ENCODE measurements around the gene PCBP3. TPM values are rescaled to one million over a fixed set of nuclear protein-coding genes. Genes with fewer than 3 reads are reported as not detected.

Gene PCBP3
- total RNA-seq, 1 donor: 2.2 TPM

- Histone ChIP-seq H3K27me3 (ENCODE audit: insufficient read depth, low read length) (no peaks in the 10 kb centered on the region), H3K4me3 (ENCODE audit: low read length) (no peak overlapping the region), H3K9me3 (ENCODE audit: low read depth, low read length) (peaks cover 11% of the 10 kb centered on the region), H3K4me1 (ENCODE audit: insufficient read depth, low read length) (no peaks in the 10 kb centered on the region)
Measured at GRCh38 chr21:45756029-45756428, 112.5 kb downstream of the PCBP3 start.

- Histone ChIP-seq H3K27me3 (ENCODE audit: insufficient read depth, low read length) (no peaks in the 10 kb centered on the region), H3K4me1 (ENCODE audit: insufficient read depth, low read length) (no peaks in the 10 kb centered on the region), H3K9me3 (ENCODE audit: low read depth, low read length) (peaks cover 11% of the 10 kb centered on the region), H3K4me3 (ENCODE audit: low read length) (no peak overlapping the region)
Measured at GRCh38 chr21:45756669-45757068, 113.1 kb downstream of the PCBP3 start.

- Histone ChIP-seq H3K27me3 (ENCODE audit: insufficient read depth, low read length) (no peaks in the 10 kb centered on the region), H3K4me1 (ENCODE audit: insufficient read depth, low read length) (no peaks in the 10 kb centered on the region), H3K4me3 (ENCODE audit: low read length) (no peak overlapping the region), H3K9me3 (ENCODE audit: low read depth, low read length) (no peaks in the 10 kb centered on the region)
Measured at GRCh38 chr21:45761704-45762103, 118.2 kb downstream of the PCBP3 start.

GRCh38 chr21:45763074-45763473 lies 119.5 kb downstream of the PCBP3 start:
- Histone ChIP-seq H3K4me3 (ENCODE audit: low read length) (no peak overlapping the region), H3K27me3 (ENCODE audit: insufficient read depth, low read length) (no peaks in the 10 kb centered on the region), H3K4me1 (ENCODE audit: insufficient read depth, low read length) (no peaks in the 10 kb centered on the region), H3K9me3 (ENCODE audit: low read depth, low read length) (no peaks in the 10 kb centered on the region)

GRCh38 chr21:45763506-45763905 lies 120.0 kb downstream of the PCBP3 start:
- Histone ChIP-seq H3K4me1 (ENCODE audit: insufficient read depth, low read length) (no peaks in the 10 kb centered on the region), H3K9me3 (ENCODE audit: low read depth, low read length) (no peaks in the 10 kb centered on the region), H3K4me3 (ENCODE audit: low read length) (no peak overlapping the region), H3K27me3 (ENCODE audit: insufficient read depth, low read length) (no peaks in the 10 kb centered on the region)

GRCh38 chr21:45764792-45765191 lies 121.3 kb downstream of the PCBP3 start:
- Histone ChIP-seq H3K4me3 (ENCODE audit: low read length) (no peak overlapping the region), H3K27me3 (ENCODE audit: insufficient read depth, low read length) (no peaks in the 10 kb centered on the region), H3K9me3 (ENCODE audit: low read depth, low read length) (no peaks in the 10 kb centered on the region), H3K4me1 (ENCODE audit: insufficient read depth, low read length) (no peaks in the 10 kb centered on the region)

- Histone ChIP-seq H3K4me1 (ENCODE audit: insufficient read depth, low read length) (no peaks in the 10 kb centered on the region), H3K9me3 (ENCODE audit: low read depth, low read length) (no peaks in the 10 kb centered on the region), H3K27me3 (ENCODE audit: insufficient read depth, low read length) (no peaks in the 10 kb centered on the region), H3K4me3 (ENCODE audit: low read length) (no peak overlapping the region)
Measured at GRCh38 chr21:45765375-45765774, 121.8 kb downstream of the PCBP3 start.

GRCh38 chr21:45766055-45766454 lies 122.5 kb downstream of the PCBP3 start:
- Histone ChIP-seq H3K9me3 (ENCODE audit: low read depth, low read length) (no peaks in the 10 kb centered on the region), H3K27me3 (ENCODE audit: insufficient read depth, low read length) (no peaks in the 10 kb centered on the region), H3K4me3 (ENCODE audit: low read length) (no peak overlapping the region), H3K4me1 (ENCODE audit: insufficient read depth, low read length) (no peaks in the 10 kb centered on the region)

- Histone ChIP-seq H3K4me1 (ENCODE audit: insufficient read depth, low read length) (no peaks in the 10 kb centered on the region), H3K4me3 (ENCODE audit: low read length) (no peak overlapping the region), H3K27me3 (ENCODE audit: insufficient read depth, low read length) (no peaks in the 10 kb centered on the region), H3K9me3 (ENCODE audit: low read depth, low read length) (no peaks in the 10 kb centered on the region)
Measured at GRCh38 chr21:45766501-45766900, 123.0 kb downstream of the PCBP3 start.

- H3K4me3 ChIP-seq (ENCODE audit: low read length): no peak overlapping the region
- H3K9me3 ChIP-seq (ENCODE audit: low read depth, low read length): no peaks in the 10 kb centered on the region
- no peaks in the 10 kb centered on the region for H3K4me1 ChIP-seq (ENCODE audit: insufficient read depth, low read length)
- no peaks in the 10 kb centered on the region for H3K27me3 ChIP-seq (ENCODE audit: insufficient read depth, low read length)
Measured at GRCh38 chr21:45767071-45768006, 123.8 kb downstream of the PCBP3 start.

- no peaks in the 10 kb centered on the region for H3K4me1 ChIP-seq (ENCODE audit: insufficient read depth, low read length)
- no peaks in the 10 kb centered on the region for H3K27me3 ChIP-seq (ENCODE audit: insufficient read depth, low read length)
- H3K9me3 ChIP-seq (ENCODE audit: low read depth, low read length): no peaks in the 10 kb centered on the region
- no peak overlapping the region for H3K4me3 ChIP-seq (ENCODE audit: low read length)
Measured at GRCh38 chr21:45768011-45768739, 124.7 kb downstream of the PCBP3 start.

GRCh38 chr21:45768740-45769048 lies 125.2 kb downstream of the PCBP3 start:
- H3K4me1 ChIP-seq (ENCODE audit: insufficient read depth, low read length): no peaks in the 10 kb centered on the region
- no peaks in the 10 kb centered on the region for H3K27me3 ChIP-seq (ENCODE audit: insufficient read depth, low read length)
- no peaks in the 10 kb centered on the region for H3K9me3 ChIP-seq (ENCODE audit: low read depth, low read length)
- no peak overlapping the region for H3K4me3 ChIP-seq (ENCODE audit: low read length)

GRCh38 chr21:45769294-45769693 lies 125.8 kb downstream of the PCBP3 start:
- Histone ChIP-seq H3K4me1 (ENCODE audit: insufficient read depth, low read length) (no peaks in the 10 kb centered on the region), H3K4me3 (ENCODE audit: low read length) (no peak overlapping the region), H3K27me3 (ENCODE audit: insufficient read depth, low read length) (no peaks in the 10 kb centered on the region), H3K9me3 (ENCODE audit: low read depth, low read length) (no peaks in the 10 kb centered on the region)

GRCh38 chr21:45769896-45770295 lies 126.4 kb downstream of the PCBP3 start:
- Histone ChIP-seq H3K4me1 (ENCODE audit: insufficient read depth, low read length) (no peaks in the 10 kb centered on the region), H3K4me3 (ENCODE audit: low read length) (no peak overlapping the region), H3K9me3 (ENCODE audit: low read depth, low read length) (no peaks in the 10 kb centered on the region)

GRCh38 chr21:45772180-45772579 lies 128.7 kb downstream of the PCBP3 start:
- no peaks in the 10 kb centered on the region for H3K4me1 ChIP-seq (ENCODE audit: insufficient read depth, low read length)
- H3K27me3 ChIP-seq (ENCODE audit: insufficient read depth, low read length): peaks cover 2% of the 10 kb centered on the region
- peaks cover 7% of the 10 kb centered on the region for H3K9me3 ChIP-seq (ENCODE audit: low read depth, low read length)
- H3K4me3 ChIP-seq (ENCODE audit: low read length): no peak overlapping the region

More at GRCh38 chr21:45769896-45770295, 126.4 kb downstream of the PCBP3 start:
- H3K27me3 ChIP-seq (ENCODE audit: insufficient read depth, low read length): no peaks in the 10 kb centered on the region

Data from mononuclear cell (primary cell).